ENCODE results near the gene MGAT4A. TPM values are rescaled to one million over a fixed set of nuclear protein-coding genes. Genes with fewer than 3 reads are reported as not detected.
A peak's percentile ranks its signal among the peaks of the same experiment; 100 is the strongest.

MGAT4A gene
- total and polyA plus RNA-seq, 2 donors: 24.4 to 42.9 TPM

- peaks cover 0 to 13% of the 10 kb centered on the region in 2 donors for H3K4me1 ChIP-seq (ENCODE audit: control insufficient read depth in 2 of 2, insufficient read depth in 2 of 2, low read length in 2 of 2)
- H3K9me3 ChIP-seq (ENCODE audit: control insufficient read depth in 2 of 2, insufficient read depth in 1 of 2, low read length in 1 of 2): peaks cover 0 to 5% of the 10 kb centered on the region in 2 donors
- peaks cover 12 to 33% of the 10 kb centered on the region in 2 donors for H3K36me3 ChIP-seq (ENCODE audit: control insufficient read depth in 2 of 2, insufficient read depth in 2 of 2, low read length in 1 of 2)
- 27% methylated on average over 4 of the region's 4 CpGs for WGBS
- peak overlapping the region; percentile 46 to 77 for H3K27ac ChIP-seq (ENCODE audit: low read depth in 1 of 2, low read length in 1 of 2)
- no peak overlapping the region for H3K4me3 ChIP-seq (ENCODE audit: low read length in 2 of 2)
- H3K27me3 ChIP-seq (ENCODE audit: control insufficient read depth in 2 of 2, insufficient read depth in 1 of 2, low read length in 1 of 2): no peaks in the 10 kb centered on the region
- peak; percentile 68 to 96 (median 90) for DNase-seq (ENCODE audit: low read depth in 6 of 9, low spot score in 9 of 9)
These were observed 81.6 kb downstream of the MGAT4A start for GRCh38 chr2:98649135-98649991.

- WGBS: 98% methylated on average over 4 of the region's 4 CpGs
- H3K27me3 ChIP-seq (ENCODE audit: control insufficient read depth in 2 of 2, insufficient read depth in 1 of 2, low read length in 1 of 2): no peaks in the 10 kb centered on the region
- H3K36me3 ChIP-seq (ENCODE audit: control insufficient read depth in 2 of 2, insufficient read depth in 2 of 2, low read length in 1 of 2): peaks cover 12 to 40% of the 10 kb centered on the region in 2 donors
- peaks cover 0 to 5% of the 10 kb centered on the region in 2 donors for H3K9me3 ChIP-seq (ENCODE audit: control insufficient read depth in 2 of 2, insufficient read depth in 1 of 2, low read length in 1 of 2)
- H3K4me3 ChIP-seq (ENCODE audit: low read length in 2 of 2): no peak overlapping the region
- peak overlapping the region in 1 of 2 donors; percentile 77 for H3K27ac ChIP-seq (ENCODE audit: low read depth in 1 of 2, low read length in 1 of 2)
- no peak for DNase-seq (ENCODE audit: low read depth in 6 of 9, low spot score in 9 of 9)
- peaks cover 0 to 13% of the 10 kb centered on the region in 2 donors for H3K4me1 ChIP-seq (ENCODE audit: control insufficient read depth in 2 of 2, insufficient read depth in 2 of 2, low read length in 2 of 2)
These were observed 82.5 kb downstream of the MGAT4A start for GRCh38 chr2:98648451-98648850.

- peaks cover 12 to 38% of the 10 kb centered on the region in 2 donors for H3K36me3 ChIP-seq (ENCODE audit: control insufficient read depth in 2 of 2, insufficient read depth in 2 of 2, low read length in 1 of 2)
- H3K27ac ChIP-seq (ENCODE audit: low read depth in 1 of 2, low read length in 1 of 2): no peak overlapping the region
- peaks cover 0 to 5% of the 10 kb centered on the region in 2 donors for H3K9me3 ChIP-seq (ENCODE audit: control insufficient read depth in 2 of 2, insufficient read depth in 1 of 2, low read length in 1 of 2)
- 85% methylated on average over 5 of the region's 5 CpGs for WGBS
- H3K27me3 ChIP-seq (ENCODE audit: control insufficient read depth in 2 of 2, insufficient read depth in 1 of 2, low read length in 1 of 2): no peaks in the 10 kb centered on the region
- peaks cover 0 to 13% of the 10 kb centered on the region in 2 donors for H3K4me1 ChIP-seq (ENCODE audit: control insufficient read depth in 2 of 2, insufficient read depth in 2 of 2, low read length in 2 of 2)
- H3K4me3 ChIP-seq (ENCODE audit: low read length in 2 of 2): no peak overlapping the region
- DNase-seq (ENCODE audit: low read depth in 6 of 9, low spot score in 9 of 9): no peak
These were observed 83.3 kb downstream of the MGAT4A start for GRCh38 chr2:98647636-98648035.

- no peak overlapping the region for H3K4me3 ChIP-seq (ENCODE audit: low read length in 2 of 2)
- H3K27me3 ChIP-seq (ENCODE audit: control insufficient read depth in 2 of 2, insufficient read depth in 1 of 2, low read length in 1 of 2): no peaks in the 10 kb centered on the region
- peaks cover 10 to 60% of the 10 kb centered on the region in 2 donors for H3K36me3 ChIP-seq (ENCODE audit: control insufficient read depth in 2 of 2, insufficient read depth in 2 of 2, low read length in 1 of 2)
- H3K9me3 ChIP-seq (ENCODE audit: control insufficient read depth in 2 of 2, insufficient read depth in 1 of 2, low read length in 1 of 2): peaks cover 0 to 2% of the 10 kb centered on the region in 2 donors
- H3K4me1 ChIP-seq (ENCODE audit: control insufficient read depth in 2 of 2, insufficient read depth in 2 of 2, low read length in 2 of 2): peaks cover 0 to 6% of the 10 kb centered on the region in 2 donors
- no peak for DNase-seq (ENCODE audit: low read depth in 6 of 9, low spot score in 9 of 9)
- 98% methylated on average over 5 of the region's 5 CpGs for WGBS
- no peak overlapping the region for H3K27ac ChIP-seq (ENCODE audit: low read depth in 1 of 2, low read length in 1 of 2)
These were observed 87.3 kb downstream of the MGAT4A start for GRCh38 chr2:98643496-98644100.

GRCh38 chr2:98637401-98638147, 93.4 kb downstream of the MGAT4A start:
- WGBS: 50% methylated on average over 10 of the region's 10 CpGs
- Histone ChIP-seq H3K9me3 (ENCODE audit: control insufficient read depth in 2 of 2, insufficient read depth in 1 of 2, low read length in 1 of 2) (peaks cover 0 to 2% of the 10 kb centered on the region in 2 donors), H3K27me3 (ENCODE audit: control insufficient read depth in 2 of 2, insufficient read depth in 1 of 2, low read length in 1 of 2) (no peaks in the 10 kb centered on the region)

GRCh38 chr2:98634406-98635092, 96.4 kb downstream of the MGAT4A start:
- peak in 4 of 9 donors; percentile 24 to 75 (median 50) for DNase-seq (ENCODE audit: low read depth in 6 of 9, low spot score in 9 of 9)
- no peak overlapping the region for H3K4me3 ChIP-seq (ENCODE audit: low read length in 2 of 2)
- WGBS: 81% methylated on average over 9 of the region's 9 CpGs
- peaks cover 5 to 32% of the 10 kb centered on the region in 2 donors for H3K4me1 ChIP-seq (ENCODE audit: control insufficient read depth in 2 of 2, insufficient read depth in 2 of 2, low read length in 2 of 2)
- H3K27ac ChIP-seq (ENCODE audit: low read depth in 1 of 2, low read length in 1 of 2): peak overlapping the region in 1 of 2 donors; percentile 76
- H3K9me3 ChIP-seq (ENCODE audit: control insufficient read depth in 2 of 2, insufficient read depth in 1 of 2, low read length in 1 of 2): no peaks in the 10 kb centered on the region
- peaks cover 22 to 54% of the 10 kb centered on the region in 2 donors for H3K36me3 ChIP-seq (ENCODE audit: control insufficient read depth in 2 of 2, insufficient read depth in 2 of 2, low read length in 1 of 2)
- H3K27me3 ChIP-seq (ENCODE audit: control insufficient read depth in 2 of 2, insufficient read depth in 1 of 2, low read length in 1 of 2): no peaks in the 10 kb centered on the region

More at GRCh38 chr2:98637401-98638147, 93.4 kb downstream of the MGAT4A start:
- Histone ChIP-seq H3K27ac (ENCODE audit: low read depth in 1 of 2, low read length in 1 of 2) (peak overlapping the region; percentile 82 to 97), H3K4me3 (ENCODE audit: low read length in 2 of 2) (peak overlapping the region in 1 of 2 donors; percentile 14), H3K36me3 (ENCODE audit: control insufficient read depth in 2 of 2, insufficient read depth in 2 of 2, low read length in 1 of 2) (peaks cover 16 to 53% of the 10 kb centered on the region in 2 donors), H3K4me1 (ENCODE audit: control insufficient read depth in 2 of 2, insufficient read depth in 2 of 2, low read length in 2 of 2) (peaks cover 5 to 32% of the 10 kb centered on the region in 2 donors)
- DNase-seq (ENCODE audit: low read depth in 6 of 9, low spot score in 9 of 9): peak in 5 of 9 donors; percentile 33 to 80 (median 60)

GRCh38 chr2:98632351-98632750, 98.6 kb downstream of the MGAT4A start:
- no peak for DNase-seq (ENCODE audit: low read depth in 6 of 9, low spot score in 9 of 9)
- 98% methylated on average over 3 of the region's 3 CpGs for WGBS
- H3K27ac ChIP-seq (ENCODE audit: low read depth in 1 of 2, low read length in 1 of 2): no peak overlapping the region
- no peaks in the 10 kb centered on the region for H3K9me3 ChIP-seq (ENCODE audit: control insufficient read depth in 2 of 2, insufficient read depth in 1 of 2, low read length in 1 of 2)
- H3K27me3 ChIP-seq (ENCODE audit: control insufficient read depth in 2 of 2, insufficient read depth in 1 of 2, low read length in 1 of 2): no peaks in the 10 kb centered on the region
- no peak overlapping the region for H3K4me3 ChIP-seq (ENCODE audit: low read length in 2 of 2)
- peaks cover 22 to 48% of the 10 kb centered on the region in 2 donors for H3K36me3 ChIP-seq (ENCODE audit: control insufficient read depth in 2 of 2, insufficient read depth in 2 of 2, low read length in 1 of 2)
- peaks cover 0 to 23% of the 10 kb centered on the region in 2 donors for H3K4me1 ChIP-seq (ENCODE audit: control insufficient read depth in 2 of 2, insufficient read depth in 2 of 2, low read length in 2 of 2)

- no peak overlapping the region for H3K27ac ChIP-seq (ENCODE audit: low read depth in 1 of 2, low read length in 1 of 2)
- H3K36me3 ChIP-seq (ENCODE audit: control insufficient read depth in 2 of 2, insufficient read depth in 2 of 2, low read length in 1 of 2): peaks cover 14 to 28% of the 10 kb centered on the region in 2 donors
- no peaks in the 10 kb centered on the region for H3K27me3 ChIP-seq (ENCODE audit: control insufficient read depth in 2 of 2, insufficient read depth in 1 of 2, low read length in 1 of 2)
- H3K9me3 ChIP-seq (ENCODE audit: control insufficient read depth in 2 of 2, insufficient read depth in 1 of 2, low read length in 1 of 2): no peaks in the 10 kb centered on the region
- H3K4me3 ChIP-seq (ENCODE audit: low read length in 2 of 2): no peak overlapping the region
- WGBS: 86% methylated on average over 5 of the region's 5 CpGs
- no peak for DNase-seq (ENCODE audit: low read depth in 6 of 9, low spot score in 9 of 9)
- H3K4me1 ChIP-seq (ENCODE audit: control insufficient read depth in 2 of 2, insufficient read depth in 2 of 2, low read length in 2 of 2): no peaks in the 10 kb centered on the region
These were observed 107.3 kb downstream of the MGAT4A start for GRCh38 chr2:98623657-98624056.

Measured in thymus (tissue), 11 donors.